Prostate gland (tissue), 2 donors: Measurements from ENCODE around the gene PSMD10. TPM values are rescaled to one million over a fixed set of nuclear protein-coding genes. Genes with fewer than 3 reads are reported as not detected.

Experiments
- DNase-seq: peaks from one replicate; pipeline ENCODE4 v3.0.0-alpha.2; 2019; ENCODE audit warnings: low spot score
- H3K27ac ChIP-seq, 2 donors: fragments of 200-600 bp; sonication (generic); 2 replicates each; pipeline ENCODE4 v1.5.1; 2017 to 2019
- H3K27me3 ChIP-seq: fragments of 200-600 bp; sonication (generic); replicated peaks from 2 replicates; pipeline ENCODE4 v1.5.1; 2019; ENCODE audit not compliant: insufficient read depth
- H3K36me3 ChIP-seq, 2 donors: fragments of 200-600 bp; sonication (generic); 1 replicate in 1 of 2; 2 replicates in 1 of 2; pipeline versions ENCODE4 v1.5.1 to v1.8.1; 2017 to 2019
- H3K4me1 ChIP-seq: fragments of 200-600 bp; sonication (generic); replicated peaks from 2 replicates; pipeline ENCODE4 v1.5.1; 2019
- H3K4me3 ChIP-seq, 2 donors: fragments of 200-600 bp; sonication (generic); 2 replicates each; pipeline ENCODE4 v1.5.1; 2017 to 2019
- H3K9me3 ChIP-seq: fragments of 200-600 bp; sonication (generic); 2 replicates; pipeline ENCODE4 v1.5.1; 2017
- POLR2A ChIP-seq: fragments of 450-650 bp; IDR thresholded peaks from one replicate; pipeline ENCODE4 v1.6.1; 2016; ENCODE audit warnings: antibody characterized with exemption, mild to moderate bottlenecking
- POLR2AphosphoS5 ChIP-seq: sonication (generic); formaldehyde crosslinking; IDR thresholded peaks from one replicate; pipeline ENCODE4 v1.6.1; 2017; ENCODE audit warnings: antibody characterized with exemption
- WGBS: methylation state at CpG from one replicate; pipeline ENCODE4 v1.1.5; 2018; 5-methylcytosine and 5-hydroxymethylcytosine counted together
- intact Hi-C: fragments of 100-400 bp; cut with DNase I; formaldehyde crosslinking; loops from one replicate; pipeline ENCODE4 v1.14.2; 2022
- total RNA-seq, 2 donors: library from RNA; depleted of rRNA; stranded (reverse); fragments of >200 nt; gene quantifications; one replicate each; pipeline ENCODE4 v1.1.0, GENCODE V29; 2016
- TF ChIP-seq, protein P1 (sequence below), 4 experiments: fragments of 200-600 bp in 2 of 4; fragments of 450-650 bp in 2 of 4; sonication (generic) in 2 of 4; IDR thresholded peaks; 1 replicate in 3 of 4; 2 replicates in 1 of 4; pipeline ENCODE4 v1.5.1; 2016 to 2019; ENCODE audit warnings: antibody characterized with exemption in 4 of 4, mild to moderate bottlenecking in 2 of 4, moderate library complexity in 2 of 4

PSMD10 gene
- total RNA-seq, 2 donors from 2014 or later, result 41.2 to 55.7 TPM

DNA sequence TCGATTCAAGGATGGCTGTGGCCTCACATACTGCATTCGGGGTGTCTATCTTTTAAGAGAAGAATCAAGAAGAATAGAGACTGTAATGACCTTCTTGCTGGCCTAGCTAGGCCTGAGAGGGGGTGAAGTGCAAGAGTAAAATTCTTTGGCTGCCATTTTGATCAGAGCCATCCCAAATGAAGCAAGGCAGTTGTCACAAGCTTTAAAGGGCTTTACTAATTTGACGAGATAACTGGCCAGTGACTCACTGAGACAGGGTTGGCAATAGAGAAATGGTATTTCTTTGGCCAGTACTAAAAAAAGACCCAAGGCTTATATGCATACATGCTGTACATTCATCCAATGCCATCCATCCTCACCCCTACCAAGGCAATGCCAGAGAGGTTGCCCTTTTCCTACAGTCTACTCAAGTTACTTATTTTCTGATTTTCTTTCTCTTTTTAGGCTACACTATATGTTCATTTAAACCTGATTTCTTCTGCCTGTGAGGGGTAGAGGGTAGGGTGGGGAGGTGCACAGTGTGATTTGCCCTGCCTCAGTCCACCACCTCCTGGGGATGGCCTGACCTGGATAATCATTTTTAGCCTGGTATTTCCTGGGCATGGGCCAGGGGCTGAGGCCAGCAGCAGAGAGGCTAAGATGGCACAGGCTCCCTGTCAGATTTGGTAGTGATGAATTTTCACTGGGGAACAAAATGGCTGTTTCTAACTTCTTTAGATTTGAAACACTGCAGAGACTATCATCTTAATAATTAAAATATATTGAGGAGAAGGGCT is 32.4 kb upstream of the PSMD10 start:
- Histone ChIP-seq H3K4me1 (no peaks in the 10 kb centered on the region), H3K36me3 (no peaks in the 10 kb centered on the region), H3K4me3 (no peak overlapping the region), H3K27me3 (no peaks in the 10 kb centered on the region), H3K9me3 (no peaks in the 10 kb centered on the region), H3K27ac (no peak overlapping the region)
- no peak for TF ChIP-seq POLR2A
- no peak for TF ChIP-seq POLR2AphosphoS5
- TF ChIP-seq, protein P1, sequence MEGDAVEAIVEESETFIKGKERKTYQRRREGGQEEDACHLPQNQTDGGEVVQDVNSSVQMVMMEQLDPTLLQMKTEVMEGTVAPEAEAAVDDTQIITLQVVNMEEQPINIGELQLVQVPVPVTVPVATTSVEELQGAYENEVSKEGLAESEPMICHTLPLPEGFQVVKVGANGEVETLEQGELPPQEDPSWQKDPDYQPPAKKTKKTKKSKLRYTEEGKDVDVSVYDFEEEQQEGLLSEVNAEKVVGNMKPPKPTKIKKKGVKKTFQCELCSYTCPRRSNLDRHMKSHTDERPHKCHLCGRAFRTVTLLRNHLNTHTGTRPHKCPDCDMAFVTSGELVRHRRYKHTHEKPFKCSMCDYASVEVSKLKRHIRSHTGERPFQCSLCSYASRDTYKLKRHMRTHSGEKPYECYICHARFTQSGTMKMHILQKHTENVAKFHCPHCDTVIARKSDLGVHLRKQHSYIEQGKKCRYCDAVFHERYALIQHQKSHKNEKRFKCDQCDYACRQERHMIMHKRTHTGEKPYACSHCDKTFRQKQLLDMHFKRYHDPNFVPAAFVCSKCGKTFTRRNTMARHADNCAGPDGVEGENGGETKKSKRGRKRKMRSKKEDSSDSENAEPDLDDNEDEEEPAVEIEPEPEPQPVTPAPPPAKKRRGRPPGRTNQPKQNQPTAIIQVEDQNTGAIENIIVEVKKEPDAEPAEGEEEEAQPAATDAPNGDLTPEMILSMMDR (IDR thresholded peaks at IDR 0.05), result no peak
- no peak for DNase-seq
- WGBS, result 98% methylated on average over 3 of the region's 3 CpGs
- intact Hi-C loops, result no loop called here

DNA sequence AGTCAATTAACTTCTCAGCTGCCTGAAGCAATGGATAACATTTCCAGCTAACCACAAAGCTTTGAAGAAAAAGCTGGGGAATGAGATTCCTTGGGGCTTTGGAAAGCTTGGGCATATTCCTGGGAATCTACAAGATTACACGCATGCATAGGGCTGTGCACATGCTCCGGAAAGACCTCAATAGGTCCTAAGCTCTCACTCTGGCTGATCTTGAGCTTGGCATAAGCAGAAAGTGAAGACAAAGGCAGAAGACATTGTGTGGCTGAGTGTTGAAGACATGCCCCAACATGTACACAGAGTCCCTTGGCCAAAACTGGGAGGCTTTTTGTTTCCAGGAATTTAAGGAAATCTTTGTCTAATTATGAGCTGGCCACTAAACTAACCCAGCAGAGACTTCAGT is 31.4 kb upstream of the PSMD10 start:
- Histone ChIP-seq H3K27ac (no peak overlapping the region), H3K4me1 (no peaks in the 10 kb centered on the region), H3K4me3 (no peak overlapping the region), H3K27me3 (no peaks in the 10 kb centered on the region), H3K9me3 (no peaks in the 10 kb centered on the region), H3K36me3 (no peaks in the 10 kb centered on the region)
- DNase-seq, result no peak
- intact Hi-C loops, result no loop called here
- TF ChIP-seq POLR2A (no peak), POLR2AphosphoS5 (no peak)
- TF ChIP-seq, protein P1 (IDR thresholded peaks at IDR 0.05), result no peak
- 32% methylated on average over 2 of the region's 2 CpGs for WGBS

DNA sequence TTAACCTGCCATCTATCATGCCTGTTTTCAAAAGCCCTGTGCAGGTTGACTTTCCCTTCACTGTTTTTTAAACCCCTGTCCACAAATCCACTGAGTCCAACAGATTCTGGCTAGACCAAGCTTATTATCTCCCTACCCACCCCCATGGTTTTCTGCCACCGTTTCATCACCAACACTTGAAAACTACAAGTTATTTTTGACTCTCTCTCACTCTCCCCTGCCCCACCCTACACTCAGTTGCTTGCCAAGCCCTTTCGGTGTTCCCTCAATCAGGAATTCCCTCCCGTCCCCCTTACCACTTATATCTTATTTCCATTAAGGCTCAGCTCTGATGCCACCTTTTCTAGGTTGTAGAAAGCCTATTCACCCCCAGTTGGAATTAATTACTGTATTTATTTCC is 29.9 kb upstream of the PSMD10 start:
- H3K27me3 ChIP-seq, result no peaks in the 10 kb centered on the region
- DNase-seq, result no peak
- H3K9me3 ChIP-seq, result no peaks in the 10 kb centered on the region
- 51% methylated on average over 3 of the region's 3 CpGs for WGBS
- H3K4me1 ChIP-seq, result no peaks in the 10 kb centered on the region
- intact Hi-C loops, result no loop called here
- TF ChIP-seq, protein P1 (IDR thresholded peaks at IDR 0.05), result no peak
- H3K4me3 ChIP-seq, result no peak overlapping the region
- no peak overlapping the region for H3K27ac ChIP-seq
- H3K36me3 ChIP-seq, result no peaks in the 10 kb centered on the region

DNA sequence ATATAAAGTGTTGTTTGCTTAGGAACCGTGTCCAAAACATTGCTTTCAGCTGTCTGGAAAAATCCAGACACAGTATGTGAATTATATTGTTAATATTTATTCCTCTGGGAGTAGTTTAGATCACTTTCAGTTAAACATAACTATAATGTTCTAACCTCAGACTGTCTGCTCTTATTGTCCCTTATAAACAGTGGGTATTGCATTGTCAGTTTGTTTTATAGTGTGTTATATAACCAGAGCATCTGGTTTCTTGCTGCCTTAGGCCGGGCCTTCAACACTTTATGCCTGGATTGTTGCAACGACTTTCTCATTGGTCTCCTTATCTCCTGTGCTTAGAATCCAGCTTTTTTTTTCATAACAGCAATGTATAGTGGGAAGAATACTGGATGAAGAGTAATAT is 26.6 kb upstream of the PSMD10 start:
- TF ChIP-seq, protein P1 (IDR thresholded peaks at IDR 0.05), result no peak
- TF ChIP-seq POLR2AphosphoS5 (no peak), POLR2A (no peak)
- Histone ChIP-seq H3K27ac (no peak overlapping the region), H3K4me1 (no peaks in the 10 kb centered on the region), H3K36me3 (no peaks in the 10 kb centered on the region), H3K27me3 (no peaks in the 10 kb centered on the region), H3K9me3 (no peaks in the 10 kb centered on the region), H3K4me3 (no peak overlapping the region)
- no peak for DNase-seq
- intact Hi-C loops, result no loop called here
- WGBS, result 20% methylated on average over 3 of the region's 3 CpGs

- DNase-seq, result no peak
- TF ChIP-seq POLR2A (no peak), POLR2AphosphoS5 (no peak)
- TF ChIP-seq, protein P1 (IDR thresholded peaks at IDR 0.05), result no peak
- Histone ChIP-seq H3K27me3 (no peaks in the 10 kb centered on the region), H3K36me3 (no peaks in the 10 kb centered on the region), H3K4me3 (no peak overlapping the region), H3K9me3 (no peaks in the 10 kb centered on the region), H3K4me1 (no peaks in the 10 kb centered on the region), H3K27ac (no peak overlapping the region)
- intact Hi-C loops, result no loop called here
Measured at GRCh38 chrX:108114541-108114940, 23.2 kb upstream of the PSMD10 start.
